Left lung (tissue), 10 donors: ENCODE data around the gene SLC4A1AP. TPM values are rescaled to one million over a fixed set of nuclear protein-coding genes. Genes with fewer than 3 reads are reported as not detected.
"Not testable (repeated sequence)": the region's sequence is repeated elsewhere in the genome, so short reads cannot be mapped to it uniquely, and the experiment has no call there.

Experiments
- ATAC-seq: fragments of 200-7000 bp; cut with Tn5 transposase; one replicate; pipeline ENCODE4 v1.9.1; 2020; ENCODE audit warnings: moderate library complexity
- DNase-seq, 4 donors: peaks; one replicate each; pipeline ENCODE4 v3.0.0-alpha.2; 2013 to 2020
- H3K27ac ChIP-seq, 2 donors: fragments of 200-600 bp; sonication (generic) in 1 of 2; one replicate each; pipeline versions ENCODE4 v1.5.0 to v1.8.0; 2020 to 2021
- H3K27me3 ChIP-seq, 2 donors: fragments of 200-600 bp; sonication (generic) in 1 of 2; one replicate each; pipeline versions ENCODE4 v1.5.0 to v1.8.0; 2020 to 2021
- H3K36me3 ChIP-seq, 2 donors: fragments of 200-600 bp; sonication (generic) in 1 of 2; one replicate each; pipeline versions ENCODE4 v1.5.0 to v1.8.0; 2020 to 2021
- H3K4me1 ChIP-seq, 2 donors: fragments of 200-600 bp; one replicate each; pipeline ENCODE4 v1.8.0; 2021
- H3K4me3 ChIP-seq, 2 donors: fragments of 200-600 bp; sonication (generic) in 1 of 2; one replicate each; pipeline versions ENCODE4 v1.5.0 to v1.8.0; 2020 to 2021; ENCODE audit warnings: mild to moderate bottlenecking in 1 of 2
- H3K9me3 ChIP-seq, 2 donors: fragments of 200-600 bp; sonication (generic) in 1 of 2; one replicate each; pipeline versions ENCODE4 v1.5.0 to v1.8.0; 2020 to 2021
- intact Hi-C, 2 donors: fragments of 100-400 bp; cut with DNase I; formaldehyde crosslinking; loops; one replicate each; pipeline versions ENCODE4 v1.11.2 to v1.14.2; 2022
- polyA plus RNA-seq, 6 donors: library from polyadenylated mRNA; unstranded; fragments of 120-200 nt; gene quantifications; one replicate each; pipeline ENCODE4 v1.2.1, GENCODE V29; 2013; ENCODE audit not compliant: insufficient read length in 6 of 6
- total RNA-seq, 2 donors: library from RNA; stranded (reverse); fragmentation: NEBNext Ultra II Directional; extraction: Animal tissue kit (Norgen Biotek cat#: 25700); gene quantifications; one replicate each; pipeline ENCODE4 v1.2.1, GENCODE V29; 2021
- TF ChIP-seq, protein P1 (sequence below), 2 donors: fragments of 200-600 bp; sonication (generic) in 1 of 2; IDR thresholded peaks; one replicate each; pipeline versions ENCODE4 v1.5.0 to v1.8.0; 2021; ENCODE audit warnings: antibody characterized with exemption in 2 of 2
- donor health status: DM: no; HTN: yes; CAD: no.
- donor health status: DM: no; HTN: no; CAD: no.

Gene SLC4A1AP
- total and polyA plus RNA-seq, 8 donors: 18.5 to 40.1 (median 32.7) TPM

DNA sequence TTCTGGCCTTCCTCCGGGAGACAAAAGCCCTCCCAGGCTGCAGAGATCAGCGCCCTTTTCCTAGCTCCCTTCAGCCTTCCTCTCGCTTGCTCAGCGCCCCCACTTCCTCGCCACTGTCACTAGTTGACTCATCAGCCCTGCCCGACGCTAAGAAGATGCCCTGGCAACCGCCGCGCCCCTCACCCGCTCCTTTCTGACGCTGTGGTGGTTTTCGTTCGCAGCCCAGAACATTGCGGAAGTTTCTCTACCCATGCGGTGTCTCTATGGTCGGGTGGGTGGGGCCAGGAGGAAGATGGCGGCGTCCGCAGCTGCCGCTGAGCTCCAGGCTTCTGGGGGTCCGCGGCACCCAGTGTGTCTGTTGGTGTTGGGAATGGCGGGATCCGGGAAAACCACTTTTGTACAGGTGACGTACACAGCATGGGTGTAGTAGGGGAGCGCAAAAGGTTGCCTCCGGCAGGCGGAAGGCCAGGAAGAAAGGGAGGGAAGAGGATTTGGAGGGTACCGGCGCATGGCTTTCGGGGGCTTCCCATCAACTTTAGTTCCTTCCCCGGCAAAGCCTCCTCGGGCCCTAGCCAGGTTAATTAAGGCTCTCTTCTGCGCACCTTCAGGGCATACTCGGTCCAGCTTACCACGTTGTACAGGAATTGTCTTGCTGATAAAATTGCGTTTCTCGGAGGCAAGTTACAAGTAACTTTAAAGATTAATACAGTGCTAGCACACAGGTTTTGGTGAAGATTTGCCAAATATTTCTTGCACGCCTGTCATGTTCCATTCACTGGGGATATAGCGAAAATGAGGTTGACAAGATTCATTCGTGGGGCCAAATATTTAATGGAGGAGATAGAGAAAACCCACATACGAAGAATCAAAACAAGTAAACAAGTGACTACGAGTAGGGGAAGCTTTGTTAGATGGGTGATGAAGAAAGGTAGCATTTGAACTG lies 34.7 kb upstream of the SLC4A1AP start, which contains the start of the genes CCDC121 and GPN1:
CCDC121 (minus strand) TSS at position 246 of the 943 bp plus-strand sequence. CDS start 1,213 bp downstream, outside the sequence.
GPN1 (plus strand) TSS at position 284 of the 943 bp plus-strand sequence; CDS start at position 293, 9 bp downstream.
- no peaks in the 10 kb centered on the region for H3K9me3 ChIP-seq
- peaks cover 6 to 44% of the 10 kb centered on the region in 2 donors for H3K4me1 ChIP-seq
- DNase-seq (peak; percentile 73 to 95 (median 88)), ATAC-seq (peak; percentile 97)
- H3K36me3 ChIP-seq: peaks cover 0 to 46% of the 10 kb centered on the region in 2 donors
- TF ChIP-seq, protein P1, sequence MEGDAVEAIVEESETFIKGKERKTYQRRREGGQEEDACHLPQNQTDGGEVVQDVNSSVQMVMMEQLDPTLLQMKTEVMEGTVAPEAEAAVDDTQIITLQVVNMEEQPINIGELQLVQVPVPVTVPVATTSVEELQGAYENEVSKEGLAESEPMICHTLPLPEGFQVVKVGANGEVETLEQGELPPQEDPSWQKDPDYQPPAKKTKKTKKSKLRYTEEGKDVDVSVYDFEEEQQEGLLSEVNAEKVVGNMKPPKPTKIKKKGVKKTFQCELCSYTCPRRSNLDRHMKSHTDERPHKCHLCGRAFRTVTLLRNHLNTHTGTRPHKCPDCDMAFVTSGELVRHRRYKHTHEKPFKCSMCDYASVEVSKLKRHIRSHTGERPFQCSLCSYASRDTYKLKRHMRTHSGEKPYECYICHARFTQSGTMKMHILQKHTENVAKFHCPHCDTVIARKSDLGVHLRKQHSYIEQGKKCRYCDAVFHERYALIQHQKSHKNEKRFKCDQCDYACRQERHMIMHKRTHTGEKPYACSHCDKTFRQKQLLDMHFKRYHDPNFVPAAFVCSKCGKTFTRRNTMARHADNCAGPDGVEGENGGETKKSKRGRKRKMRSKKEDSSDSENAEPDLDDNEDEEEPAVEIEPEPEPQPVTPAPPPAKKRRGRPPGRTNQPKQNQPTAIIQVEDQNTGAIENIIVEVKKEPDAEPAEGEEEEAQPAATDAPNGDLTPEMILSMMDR (IDR thresholded peaks at IDR 0.05): no peak
- no peaks in the 10 kb centered on the region for H3K27me3 ChIP-seq
- peak within 1 kb of the TSS; percentile 88 to 93 for H3K4me3 ChIP-seq
- intact Hi-C loops: no loop called here
- H3K27ac ChIP-seq: peak within 1 kb of the TSS; percentile 84 to 88

DNA sequence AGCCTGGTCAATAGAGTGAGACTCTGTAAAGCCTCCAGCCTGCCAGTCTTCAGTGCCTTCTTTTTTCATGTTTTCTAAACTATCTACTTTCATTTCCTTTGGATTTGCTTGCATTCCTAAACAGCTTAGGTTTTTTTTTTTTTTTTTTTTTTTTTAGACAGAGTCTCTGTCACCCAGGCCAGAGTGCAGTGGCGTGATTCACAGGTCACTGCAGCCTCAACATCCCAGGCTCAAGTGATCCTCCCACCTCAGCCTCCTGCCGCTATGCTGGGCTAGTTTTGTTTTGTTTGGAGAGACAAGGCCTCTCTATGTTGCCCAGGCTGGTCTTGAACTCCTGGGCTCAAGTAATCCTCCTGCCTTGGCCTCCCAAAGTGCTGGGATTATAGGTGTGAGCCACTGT lies 33.4 kb upstream of the SLC4A1AP start:
- H3K4me3 ChIP-seq: peak overlapping the region in 1 of 2 donors; percentile 93
- H3K9me3 ChIP-seq, intact Hi-C loops, DNase-seq, H3K27ac ChIP-seq, ATAC-seq, H3K27me3 ChIP-seq: not testable (repeated sequence)
- peaks cover 5 to 48% of the 10 kb centered on the region in 2 donors for H3K36me3 ChIP-seq
- H3K4me1 ChIP-seq: peaks cover 6 to 44% of the 10 kb centered on the region in 2 donors

GRCh38 chr2:27634291-27634690 lies 29.4 kb upstream of the SLC4A1AP start:
- no peak for ATAC-seq
- no peaks in the 10 kb centered on the region for H3K9me3 ChIP-seq
- TF ChIP-seq, protein P1 (IDR thresholded peaks at IDR 0.05): no peak
- no peak overlapping the region for H3K27ac ChIP-seq
- peaks cover 6 to 14% of the 10 kb centered on the region in 2 donors for H3K4me1 ChIP-seq
- H3K4me3 ChIP-seq: no peak overlapping the region
- no peak for DNase-seq
- no peaks in the 10 kb centered on the region for H3K27me3 ChIP-seq
- intact Hi-C loops: no loop called here
- H3K36me3 ChIP-seq: peaks cover 5 to 88% of the 10 kb centered on the region in 2 donors

DNA sequence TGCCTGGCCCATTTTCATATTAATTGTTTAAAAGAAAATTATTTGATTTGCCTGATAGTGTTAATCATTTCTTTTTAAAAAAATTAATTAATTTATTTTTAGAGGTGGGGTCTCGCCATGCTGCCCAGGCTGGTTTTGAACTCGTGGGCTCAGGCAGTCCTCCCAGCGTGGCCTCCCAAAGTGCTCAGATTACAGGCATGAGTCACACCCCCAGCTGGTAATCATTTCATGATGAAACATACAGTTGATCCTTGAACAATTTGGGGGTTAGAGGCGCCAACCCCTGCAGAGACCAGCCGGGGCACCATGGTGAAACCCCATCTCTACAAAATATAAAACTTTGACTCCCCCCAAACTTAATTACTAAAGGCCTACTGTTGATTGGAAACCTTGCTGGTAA lies 26.9 kb upstream of the SLC4A1AP start:
- ATAC-seq (no peak), DNase-seq (no peak)
- H3K36me3 ChIP-seq: peaks cover 5 to 100% of the 10 kb centered on the region in 2 donors
- TF ChIP-seq, protein P1 (IDR thresholded peaks at IDR 0.05): no peak
- H3K9me3 ChIP-seq: no peaks in the 10 kb centered on the region
- H3K4me3 ChIP-seq: no peak overlapping the region
- no peaks in the 10 kb centered on the region for H3K27me3 ChIP-seq
- no peaks in the 10 kb centered on the region for H3K4me1 ChIP-seq
- intact Hi-C loops: no loop called here
- no peak overlapping the region for H3K27ac ChIP-seq

DNA sequence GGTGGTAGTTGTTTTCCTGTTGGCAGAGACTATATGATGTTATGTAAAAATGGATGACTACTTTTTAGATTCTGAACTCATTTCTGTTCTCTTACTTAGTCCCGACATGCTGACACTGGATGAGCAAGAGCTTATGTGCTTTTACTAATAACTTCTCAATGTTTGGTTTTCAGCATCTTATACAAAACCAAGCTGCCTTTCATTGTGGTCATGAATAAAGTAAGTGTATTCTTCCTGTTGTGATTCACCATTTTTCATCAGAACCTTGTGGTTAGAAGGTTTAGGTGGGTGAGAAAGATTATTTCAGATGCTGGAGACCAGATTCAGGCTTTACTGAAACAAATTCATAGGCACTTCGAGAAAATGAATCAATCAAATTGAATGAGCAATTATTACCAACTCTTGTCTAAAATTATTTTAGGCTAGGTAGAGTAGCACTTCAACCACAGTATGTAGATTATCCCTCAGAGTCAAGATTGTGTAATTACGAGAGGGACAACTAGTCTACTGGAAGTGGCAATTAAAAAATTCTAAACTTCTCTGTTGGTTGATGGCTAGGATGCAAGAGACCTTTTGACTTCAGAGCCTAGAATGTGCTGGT lies 25.6 kb upstream of the SLC4A1AP start:
- Histone ChIP-seq H3K27me3 (no peaks in the 10 kb centered on the region), H3K4me3 (no peak overlapping the region), H3K9me3 (no peaks in the 10 kb centered on the region), H3K36me3 (peaks cover 5 to 99% of the 10 kb centered on the region in 2 donors), H3K4me1 (no peaks in the 10 kb centered on the region), H3K27ac (no peak overlapping the region)
- intact Hi-C loops: no loop called here
- TF ChIP-seq, protein P1 (IDR thresholded peaks at IDR 0.05): no peak
- DNase-seq (no peak), ATAC-seq (no peak)
